Testis (tissue), 3 donors: ENCODE measurements around the gene KLK14. TPM values are rescaled to one million over a fixed set of nuclear protein-coding genes. Genes with fewer than 3 reads are reported as not detected.

Experiments used
- DNase-seq: peaks from one replicate; pipeline ENCODE4 v3.0.0-alpha.2; 2019
- H3K27ac ChIP-seq, 2 donors: fragments of 200-600 bp; sonication (generic); one replicate each; pipeline ENCODE4 v1.5.1; 2019
- H3K27me3 ChIP-seq: fragments of 200-600 bp; sonication (generic); one replicate; pipeline ENCODE4 v1.5.1; 2019
- H3K36me3 ChIP-seq: fragments of 200-600 bp; sonication (generic); one replicate; pipeline ENCODE4 v1.5.1; 2017; ENCODE audit warnings: low read depth; ENCODE audit errors: missing control alignments
- H3K4me1 ChIP-seq: fragments of 200-600 bp; sonication (generic); one replicate; pipeline ENCODE4 v1.5.1; 2019
- H3K4me3 ChIP-seq, 2 donors: fragments of 200-600 bp; sonication (generic); one replicate each; pipeline ENCODE4 v1.5.1; 2017 to 2019
- H3K9me3 ChIP-seq: fragments of 200-600 bp; sonication (generic); one replicate; pipeline ENCODE4 v1.5.1; 2017
- POLR2A ChIP-seq: fragments of 450-650 bp; IDR thresholded peaks from one replicate; pipeline ENCODE4 v1.6.1; 2017; ENCODE audit warnings: antibody characterized with exemption, mild to moderate bottlenecking, moderate library complexity
- WGBS, 2 donors: methylation state at CpG; one replicate each; pipeline ENCODE4 v1.1.5; 2018; 5-methylcytosine and 5-hydroxymethylcytosine counted together
- intact Hi-C: fragments of 100-400 bp; cut with DNase I; formaldehyde crosslinking; loops from one replicate; pipeline ENCODE4 v1.15.1; 2023; ENCODE audit warnings: low total_unique reads
- polyA plus RNA-seq: library from polyadenylated mRNA; stranded (reverse); fragments of 350-450 nt; fragmentation: Illumina TruSeq; extraction: RNeasy Lipid Tissue Mini Kit (QIAGEN cat#74804); gene quantifications from one replicate; pipeline ENCODE4 v1.2.3, GENCODE V29; 2014; ENCODE audit warnings: low read depth, low replicate concordance; ENCODE audit not compliant: insufficient read depth
- total RNA-seq, 2 donors: library from RNA; depleted of rRNA; stranded (reverse); fragments of >200 nt; gene quantifications; one replicate each; pipeline ENCODE4 v1.2.3, GENCODE V29; 2016
- TF ChIP-seq, protein P1 (sequence below), 3 experiments: fragments of 450-650 bp in 2 of 3; fragments of 200-600 bp in 1 of 3; sonication (generic) in 1 of 3; IDR thresholded peaks; one replicate each; pipeline ENCODE4 v1.5.1; 2016 to 2019; ENCODE audit warnings: antibody characterized with exemption in 3 of 3, mild to moderate bottlenecking in 2 of 3, moderate library complexity in 1 of 3

KLK14 gene
- total and polyA plus RNA-seq, 3 donors from 2014 or later: 0.63 to 1.4 TPM; not detected in 1

DNA sequence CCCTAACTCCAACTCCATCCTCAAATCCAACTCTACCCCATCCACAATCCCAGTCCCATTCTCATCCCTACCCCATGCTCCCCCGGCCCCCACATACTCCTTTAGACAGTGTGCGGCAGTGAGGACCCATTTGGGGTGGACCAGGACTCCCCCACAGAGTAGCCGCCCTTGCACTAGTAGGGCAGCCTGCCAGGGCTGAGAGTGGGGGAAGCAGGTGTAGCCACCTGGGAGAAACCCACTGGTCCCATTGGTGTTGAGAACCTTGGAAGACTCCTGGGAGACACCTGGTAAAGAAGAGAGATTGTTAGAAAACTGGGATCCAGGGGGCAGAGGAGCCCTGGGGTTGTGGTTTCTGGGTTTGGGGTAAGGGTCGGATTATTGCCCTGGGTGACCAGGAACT, 22.4 kb downstream of the KLK14 start:
- H3K4me1 ChIP-seq: peaks cover 10% of the 10 kb centered on the region
- TF ChIP-seq POLR2A: no peak
- TF ChIP-seq, protein P1, sequence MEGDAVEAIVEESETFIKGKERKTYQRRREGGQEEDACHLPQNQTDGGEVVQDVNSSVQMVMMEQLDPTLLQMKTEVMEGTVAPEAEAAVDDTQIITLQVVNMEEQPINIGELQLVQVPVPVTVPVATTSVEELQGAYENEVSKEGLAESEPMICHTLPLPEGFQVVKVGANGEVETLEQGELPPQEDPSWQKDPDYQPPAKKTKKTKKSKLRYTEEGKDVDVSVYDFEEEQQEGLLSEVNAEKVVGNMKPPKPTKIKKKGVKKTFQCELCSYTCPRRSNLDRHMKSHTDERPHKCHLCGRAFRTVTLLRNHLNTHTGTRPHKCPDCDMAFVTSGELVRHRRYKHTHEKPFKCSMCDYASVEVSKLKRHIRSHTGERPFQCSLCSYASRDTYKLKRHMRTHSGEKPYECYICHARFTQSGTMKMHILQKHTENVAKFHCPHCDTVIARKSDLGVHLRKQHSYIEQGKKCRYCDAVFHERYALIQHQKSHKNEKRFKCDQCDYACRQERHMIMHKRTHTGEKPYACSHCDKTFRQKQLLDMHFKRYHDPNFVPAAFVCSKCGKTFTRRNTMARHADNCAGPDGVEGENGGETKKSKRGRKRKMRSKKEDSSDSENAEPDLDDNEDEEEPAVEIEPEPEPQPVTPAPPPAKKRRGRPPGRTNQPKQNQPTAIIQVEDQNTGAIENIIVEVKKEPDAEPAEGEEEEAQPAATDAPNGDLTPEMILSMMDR (IDR thresholded peaks at IDR 0.05): no peak
- H3K27me3 ChIP-seq: no peaks in the 10 kb centered on the region
- intact Hi-C loops: no loop called here
- H3K4me3 ChIP-seq: no peak overlapping the region
- no peaks in the 10 kb centered on the region for H3K9me3 ChIP-seq
- H3K27ac ChIP-seq: no peak overlapping the region
- H3K36me3 ChIP-seq: no peaks in the 10 kb centered on the region
- DNase-seq: no peak
- WGBS, 2 donors: 73 to 96% methylated on average over 4 of the region's 4 CpGs

DNA sequence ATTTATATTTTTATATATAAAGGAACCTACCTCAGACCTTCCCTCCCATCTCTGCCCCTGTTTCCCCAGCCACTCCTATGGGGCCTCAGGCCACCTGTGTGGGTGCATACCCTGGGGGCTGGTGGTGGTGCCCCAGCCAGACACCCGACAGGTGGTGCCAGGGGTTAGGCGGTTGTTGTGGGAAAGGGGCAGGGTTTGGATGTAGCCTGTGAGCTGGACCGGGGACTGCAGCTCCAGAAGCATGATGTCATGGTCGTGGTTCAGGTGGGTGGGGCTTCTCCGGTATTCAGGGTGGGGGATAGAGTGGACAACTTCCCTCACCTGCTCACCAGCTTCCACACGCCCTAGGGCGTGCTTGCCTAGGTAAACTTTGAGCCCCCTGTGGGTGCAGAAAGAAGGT, 23.0 kb downstream of the KLK14 start:
- no peak overlapping the region for H3K27ac ChIP-seq
- H3K36me3 ChIP-seq: no peaks in the 10 kb centered on the region
- H3K4me3 ChIP-seq: no peak overlapping the region
- DNase-seq: no peak
- intact Hi-C loops: no loop called here
- H3K9me3 ChIP-seq: no peaks in the 10 kb centered on the region
- peaks cover 4% of the 10 kb centered on the region for H3K4me1 ChIP-seq
- 86 to 98% methylated on average over 7 of the region's 7 CpGs for WGBS, 2 donors
- TF ChIP-seq POLR2A: no peak
- TF ChIP-seq, protein P1 (IDR thresholded peaks at IDR 0.05): no peak
- H3K27me3 ChIP-seq: no peaks in the 10 kb centered on the region

DNA sequence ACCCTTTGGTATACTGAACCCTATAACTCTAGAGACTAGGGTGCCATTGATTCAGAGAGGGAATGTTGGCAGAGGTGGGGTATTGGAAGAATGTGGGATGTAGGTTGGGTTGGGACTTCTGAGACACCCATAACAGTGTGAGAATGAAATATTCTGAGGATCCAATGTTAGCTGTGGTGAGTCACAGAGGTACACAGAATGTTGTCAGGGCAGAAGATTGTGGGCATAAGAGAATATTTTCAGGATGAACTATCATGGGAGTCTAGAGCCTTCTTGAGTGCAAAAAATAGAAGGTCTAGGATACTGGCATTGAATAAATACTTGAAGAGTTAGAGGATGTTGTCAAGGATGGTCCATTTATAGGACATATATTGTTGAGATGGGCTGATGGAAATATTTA, 26.8 kb downstream of the KLK14 start:
- DNase-seq: no peak
- no peaks in the 10 kb centered on the region for H3K27me3 ChIP-seq
- H3K27ac ChIP-seq: no peak overlapping the region
- no peak for TF ChIP-seq POLR2A
- TF ChIP-seq, protein P1 (IDR thresholded peaks at IDR 0.05): no peak
- no peak overlapping the region for H3K4me3 ChIP-seq
- H3K9me3 ChIP-seq: no peaks in the 10 kb centered on the region
- intact Hi-C loops: no loop called here
- no peaks in the 10 kb centered on the region for H3K36me3 ChIP-seq
- no peaks in the 10 kb centered on the region for H3K4me1 ChIP-seq

DNA sequence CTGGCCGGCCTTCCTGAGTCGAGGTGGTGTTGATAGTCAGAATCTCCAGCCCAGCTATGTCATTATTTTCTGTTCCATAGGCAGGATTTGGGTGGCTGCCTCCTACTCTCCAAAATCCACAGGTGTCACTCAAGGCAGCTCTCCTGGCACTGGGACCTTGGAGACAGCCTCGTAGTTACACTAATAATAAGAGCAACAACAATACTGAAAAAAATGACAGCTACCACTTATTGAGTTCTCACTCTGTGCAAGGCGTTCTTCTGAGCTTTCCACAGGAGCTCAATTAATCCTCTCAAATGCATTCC, 35.7 kb downstream of the KLK14 start:
- no peak for DNase-seq
- H3K27me3 ChIP-seq: no peaks in the 10 kb centered on the region
- H3K4me1 ChIP-seq: no peaks in the 10 kb centered on the region
- TF ChIP-seq POLR2A: no peak
- TF ChIP-seq, protein P1 (IDR thresholded peaks at IDR 0.05): no peak
- no peaks in the 10 kb centered on the region for H3K9me3 ChIP-seq
- H3K36me3 ChIP-seq: no peaks in the 10 kb centered on the region
- H3K4me3 ChIP-seq: no peak overlapping the region
- 28 to 33% methylated on average over 4 of the region's 4 CpGs for WGBS, 2 donors
- H3K27ac ChIP-seq: no peak overlapping the region
- intact Hi-C loops: no loop called here

DNA sequence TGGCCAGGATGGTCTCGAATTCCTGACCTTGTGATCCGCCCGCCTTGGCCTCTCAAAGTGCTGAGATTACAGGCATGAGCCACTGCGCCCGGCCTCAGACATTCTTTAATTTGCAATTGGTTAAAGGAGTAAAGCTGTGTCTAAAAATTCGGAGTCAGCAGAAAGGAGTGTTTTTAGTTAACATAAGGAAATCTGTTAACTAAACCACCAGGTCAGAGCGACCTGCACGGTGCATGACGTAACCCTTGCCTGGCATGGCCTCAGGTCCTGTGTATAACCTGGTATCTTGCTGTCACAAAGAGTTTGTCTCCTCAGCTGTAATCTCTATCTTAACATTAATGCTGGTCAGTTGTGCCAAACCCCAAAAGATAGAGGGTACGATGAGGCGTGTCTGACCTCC, 38.4 kb downstream of the KLK14 start:
- no peak overlapping the region for H3K4me3 ChIP-seq
- H3K4me1 ChIP-seq: no peaks in the 10 kb centered on the region
- intact Hi-C loops: no loop called here
- no peaks in the 10 kb centered on the region for H3K36me3 ChIP-seq
- H3K9me3 ChIP-seq: no peaks in the 10 kb centered on the region
- TF ChIP-seq, protein P1 (IDR thresholded peaks at IDR 0.05): no peak
- no peak for TF ChIP-seq POLR2A
- H3K27me3 ChIP-seq: no peaks in the 10 kb centered on the region
- H3K27ac ChIP-seq: no peak overlapping the region
- 81 to 84% methylated on average over 11 of the region's 11 CpGs for WGBS, 2 donors
- no peak for DNase-seq
